Tibial artery (tissue), 4 donors: Measurements from ENCODE around the gene CHMP6.

Experiments used
- DNase-seq, 2 donors: peaks; one replicate each; pipeline ENCODE4 v3.0.0-alpha.2; 2019
- H3K27ac ChIP-seq, 2 donors: fragments of 200-600 bp; sonication (generic) in 1 of 2; 1 replicate in 1 of 2; 2 replicates in 1 of 2; pipeline ENCODE4 v1.5.1; 2018 to 2019; ENCODE audit warnings: mild to moderate bottlenecking in 1 of 2
- H3K27me3 ChIP-seq, 2 donors: fragments of 200-600 bp; sonication (generic) in 1 of 2; one replicate each; pipeline versions ENCODE4 v1.5.1 to v1.6.0; 2016 to 2019
- H3K36me3 ChIP-seq, 3 donors: fragments of 200-600 bp; sonication (generic) in 2 of 3; one replicate each; pipeline ENCODE4 v1.5.1; 2016 to 2019; ENCODE audit warnings: mild to moderate bottlenecking in 2 of 3
- H3K4me1 ChIP-seq, 4 donors: fragments of 200-600 bp; sonication (generic) in 2 of 4; 1 replicate in 3 of 4; 2 replicates in 1 of 4; pipeline ENCODE4 v1.5.1; 2016 to 2019
- H3K4me3 ChIP-seq, 2 donors: fragments of 200-600 bp; sonication (generic) in 1 of 2; 1 replicate in 1 of 2; 2 replicates in 1 of 2; pipeline ENCODE4 v1.5.1; 2018 to 2019; ENCODE audit warnings: mild to moderate bottlenecking in 2 of 2
- H3K9me3 ChIP-seq, 3 donors: fragments of 200-600 bp; sonication (generic) in 1 of 3; one replicate each; pipeline ENCODE4 v1.5.1; 2016 to 2019
- CTCF ChIP-seq, 2 experiments: fragments of 200-600 bp in 1 of 2; fragments of 450-650 bp in 1 of 2; IDR thresholded peaks; one replicate each; pipeline ENCODE4 v1.5.1; 2017 to 2019; ENCODE audit warnings: antibody characterized with exemption in 2 of 2, mild to moderate bottlenecking in 1 of 2, moderate library complexity in 1 of 2
- intact Hi-C: fragments of 100-400 bp; cut with DNase I; formaldehyde crosslinking; loops from one replicate; pipeline ENCODE4 v1.15.0; 2023; ENCODE audit warnings: low total_unique reads

Gene CHMP6

GRCh38 chr17:81049372-81049911, 57.8 kb downstream of the CHMP6 start:
- Histone ChIP-seq H3K27ac (no peak overlapping the region), H3K4me3 (no peak overlapping the region), H3K4me1 (peaks cover 0 to 63% (median 15%) of the 10 kb centered on the region in 4 donors), H3K9me3 (no peaks in the 10 kb centered on the region), H3K36me3 (no peaks in the 10 kb centered on the region), H3K27me3 (peaks cover 0 to 51% of the 10 kb centered on the region in 2 donors)
- no peak for DNase-seq
- no peak for TF ChIP-seq CTCF (IDR thresholded peaks at IDR 0.05)
- intact Hi-C loops, result no loop called here
